H1 (cell line): ENCODE measurements around the gene L3MBTL3. TPM values are rescaled to one million over a fixed set of nuclear protein-coding genes. Genes with fewer than 3 reads are reported as not detected.

ENCODE experiments used
- CTCF ChIA-PET: fragments of 300-600 bp; sonication (Branson Sonifier 250); formaldehyde crosslinking; loops from one replicate; lab custom pipeline; 2021; ENCODE audit not compliant: partially characterized antibody; lab: Charles Lee
- POLR2A ChIA-PET: fragments of 300-600 bp; sonication (Branson Sonifier 250); formaldehyde crosslinking; loops from one replicate; lab custom pipeline; 2021; ENCODE audit warnings: inconsistent platforms; ENCODE audit not compliant: partially characterized antibody; lab: Charles Lee
- DNase-seq, 2 experiments: peaks; one replicate each; pipeline versions ENCODE4 v3.0.0 to v3.0.0-alpha.2; 2010 to 2022; ENCODE audit warnings: low spot score in 2 of 2, low read depth in 1 of 2, mixed read lengths in 1 of 2
- FAIRE-seq: peaks from 2 replicates; lab custom pipeline; 2011; peaks lifted over from hg19 to GRCh38; lab: Jason Lieb, UNC
- H2AFZ ChIP-seq: 2 replicates; pipeline ENCODE4 v1.8.1; 2012; ENCODE audit warnings: low read length, inconsistent platforms
- H2AK5ac ChIP-seq: 2 replicates; pipeline ENCODE4 v1.6.1; 2013; ENCODE audit warnings: low read depth, low read length
- H2BK120ac ChIP-seq: replicated peaks from 2 replicates; pipeline ENCODE3; 2013; ENCODE audit warnings: low read depth, low read length, inconsistent platforms
- H2BK12ac ChIP-seq: 2 replicates; pipeline ENCODE4 v1.6.1; 2013; ENCODE audit warnings: low read depth, low read length
- H2BK15ac ChIP-seq: 2 replicates; pipeline ENCODE4 v1.6.1; 2013; ENCODE audit warnings: low read length
- H2BK20ac ChIP-seq: 2 replicates; pipeline ENCODE4 v1.6.1; 2013; ENCODE audit warnings: low read length
- H2BK5ac ChIP-seq: 2 replicates; pipeline ENCODE4 v1.6.1; 2013; ENCODE audit warnings: low read depth, low read length
- H3K14ac ChIP-seq: 2 replicates; pipeline ENCODE4 v1.6.1; 2013; ENCODE audit warnings: inconsistent platforms; ENCODE audit not compliant: insufficient read length
- H3K18ac ChIP-seq: 2 replicates; pipeline ENCODE4 v1.6.1; 2013; ENCODE audit warnings: low read length; ENCODE audit errors: extremely low read depth
- H3K23ac ChIP-seq: 2 replicates; pipeline ENCODE4 v1.6.1; 2013; ENCODE audit warnings: inconsistent platforms; ENCODE audit not compliant: insufficient read length
- H3K23me2 ChIP-seq: 2 replicates; pipeline ENCODE4 v1.6.1; 2013; ENCODE audit warnings: low read depth, low read length
- H3K27ac ChIP-seq: 2 replicates; pipeline ENCODE4 v1.6.1; 2011; ENCODE audit warnings: low read depth, low read length, inconsistent platforms
- H3K27me3 ChIP-seq, 4 experiments: replicated peaks in 1 of 4; 1 replicate in 1 of 4; 2 replicates in 3 of 4; pipeline versions ENCODE4 v1.6.1 to v1.8.1; 2011 to 2013; ENCODE audit warnings: low read length in 3 of 4, mild to moderate bottlenecking in 3 of 4, inconsistent platforms in 2 of 4, mixed read lengths in 2 of 4, moderate library complexity in 1 of 4; ENCODE audit not compliant: control insufficient read depth in 3 of 4, insufficient read depth in 3 of 4; ENCODE audit errors: extremely low read depth in 1 of 4
- H3K36me3 ChIP-seq, 4 experiments: 2 replicates each; pipeline versions ENCODE4 v1.6.1 to v1.8.1; 2011 to 2013; ENCODE audit warnings: mild to moderate bottlenecking in 4 of 4, low read length in 3 of 4, moderate library complexity in 2 of 4, control low read depth in 1 of 4, inconsistent platforms in 1 of 4; ENCODE audit not compliant: insufficient read depth in 4 of 4, control insufficient read depth in 2 of 4
- H3K4ac ChIP-seq: replicated peaks from 2 replicates; pipeline ENCODE3; 2013; ENCODE audit warnings: low read length, low read depth, mixed read lengths, inconsistent platforms; ENCODE audit not compliant: insufficient read length
- H3K4me1 ChIP-seq, 4 experiments: replicated peaks in 1 of 4; 1 replicate in 1 of 4; 2 replicates in 3 of 4; pipeline versions ENCODE4 v1.6.1 to v1.8.1; 2011 to 2013; ENCODE audit warnings: low read length in 3 of 4, inconsistent platforms in 2 of 4, mixed read lengths in 1 of 4; ENCODE audit not compliant: insufficient read depth in 4 of 4, control insufficient read depth in 3 of 4
- H3K4me2 ChIP-seq, 2 experiments: 2 replicates each; pipeline versions ENCODE4 v1.6.1 to v1.8.1; 2011 to 2013; ENCODE audit warnings: low read depth in 2 of 2, low read length in 2 of 2, control low read depth in 1 of 2, inconsistent platforms in 1 of 2, mild to moderate bottlenecking in 1 of 2; ENCODE audit not compliant: insufficient read depth in 1 of 2
- H3K4me3 ChIP-seq, 4 experiments: fragments of 200-600, 300-600 bp in 1 of 4; sonication (generic), shearing (Covaris generic), sonication (Bioruptor Twin) in 1 of 4; 2 replicates each; pipeline versions ENCODE4 v1.5.1 to v1.8.1; 2011 to 2016; ENCODE audit warnings: low read length in 4 of 4, low read depth in 3 of 4, control low read depth in 2 of 4, inconsistent platforms in 2 of 4, mild to moderate bottlenecking in 2 of 4, mixed read lengths in 1 of 4, moderate library complexity in 1 of 4; ENCODE audit not compliant: insufficient read depth in 2 of 4; ENCODE audit errors: extremely low read depth in 1 of 4
- H3K56ac ChIP-seq: replicated peaks from 2 replicates; pipeline ENCODE3; 2013; ENCODE audit warnings: low read depth, mild to moderate bottlenecking, mixed read lengths, low read length, inconsistent platforms; ENCODE audit not compliant: insufficient read length
- H3K79me1 ChIP-seq: 2 replicates; pipeline ENCODE4 v1.6.1; 2013; ENCODE audit warnings: low read depth, low read length, control low read depth
- H3K79me2 ChIP-seq, 2 experiments: 2 replicates each; pipeline versions ENCODE4 v1.6.1 to v1.8.1; 2012 to 2013; ENCODE audit warnings: low read length in 2 of 2, mild to moderate bottlenecking in 2 of 2, inconsistent platforms in 1 of 2; ENCODE audit not compliant: insufficient read depth in 2 of 2, control insufficient read depth in 1 of 2
- H3K9ac ChIP-seq, 4 experiments: replicated peaks in 1 of 4; 1 replicate in 1 of 4; 2 replicates in 3 of 4; pipeline versions ENCODE4 v1.6.1 to v1.8.1; 2011 to 2013; ENCODE audit warnings: low read depth in 3 of 4, low read length in 3 of 4, control low read depth in 2 of 4, mild to moderate bottlenecking in 2 of 4, moderate library complexity in 2 of 4, inconsistent platforms in 1 of 4; ENCODE audit errors: extremely low read depth in 1 of 4
- H3K9me3 ChIP-seq, 2 experiments: 2 replicates each; pipeline versions ENCODE4 v1.6.1 to v1.8.1; 2012 to 2013; ENCODE audit warnings: mild to moderate bottlenecking in 2 of 2, moderate library complexity in 2 of 2, control low read depth in 1 of 2, inconsistent platforms in 1 of 2, low read depth in 1 of 2, low read length in 1 of 2, mixed read lengths in 1 of 2; ENCODE audit not compliant: insufficient read depth in 2 of 2
- H4K20me1 ChIP-seq, 2 experiments: replicated peaks in 1 of 2; 2 replicates each; pipeline versions ENCODE3 to v1.8.1; 2011 to 2013; ENCODE audit warnings: inconsistent platforms in 2 of 2, low read length in 2 of 2, mild to moderate bottlenecking in 1 of 2; ENCODE audit not compliant: insufficient read depth in 2 of 2, control insufficient read depth in 1 of 2
- H4K5ac ChIP-seq: 2 replicates; pipeline ENCODE4 v1.6.1; 2013; ENCODE audit warnings: low read length, low read depth, mixed read lengths, inconsistent platforms; ENCODE audit not compliant: insufficient read length
- H4K8ac ChIP-seq: 2 replicates; pipeline ENCODE4 v1.8.0; 2013; ENCODE audit warnings: mild to moderate bottlenecking, moderate library complexity, low read length, inconsistent platforms; ENCODE audit not compliant: insufficient read depth; ENCODE audit errors: extremely low read depth
- H4K91ac ChIP-seq: replicated peaks from 2 replicates; pipeline ENCODE3; 2013; ENCODE audit warnings: low read length, mixed read lengths, inconsistent platforms; ENCODE audit not compliant: insufficient read length
- TAF1 ChIP-seq: IDR thresholded peaks from 2 replicates; pipeline ENCODE4 v1.6.1; 2011; ENCODE audit warnings: mild to moderate bottlenecking, low read depth, low read length
- WGBS, 2 experiments: shearing (Covaris generic) in 1 of 2; methylation state at CpG; one replicate each; pipeline versions ENCODE4 v1.1.6 to v1.1.7; 2013 to 2015; ENCODE audit warnings: low lambda C conversion rate in 2 of 2, mixed read lengths in 2 of 2, inconsistent platforms in 1 of 2, low coverage in 1 of 2, missing lambda C conversion rate in 1 of 2; ENCODE audit not compliant: insufficient replicate concordance in 2 of 2, insufficient coverage in 1 of 2, insufficient read length in 1 of 2; ENCODE audit errors: extremely low coverage in 1 of 2, missing lambda C conversion rate in 1 of 2; 5-methylcytosine and 5-hydroxymethylcytosine counted together
- polyA plus RNA-seq, 7 experiments: library from polyadenylated mRNA; depleted of rRNA in 3 of 7; stranded (reverse) in 5 of 7; unstranded in 2 of 7; fragments of >200 nt in 5 of 7; fragments of 200-250 nt in 2 of 7; gene quantifications; 1 replicate in 5 of 7; 2 replicates in 1 of 7; 4 replicates in 1 of 7; pipeline versions ENCODE4 v1.2.1 to v1.2.3, GENCODE V29; 2011 to 2013; ENCODE audit warnings: missing spikeins in 2 of 7, mixed read lengths in 2 of 7
- total RNA-seq: library from RNA; stranded (reverse); fragmentation: NEBNext Ultra II Directional; extraction: Animal tissue kit (Norgen Biotek cat#: 25700); gene quantifications from 2 replicates; pipeline ENCODE4 v1.2.1, GENCODE V29; 2021

Gene L3MBTL3
- total and polyA plus RNA-seq, 2 of the 8 experiments (the other 6 are each of a cell fraction or from before 2014, with no cell fraction given) = 3.9 to 17.2 TPM

DNA sequence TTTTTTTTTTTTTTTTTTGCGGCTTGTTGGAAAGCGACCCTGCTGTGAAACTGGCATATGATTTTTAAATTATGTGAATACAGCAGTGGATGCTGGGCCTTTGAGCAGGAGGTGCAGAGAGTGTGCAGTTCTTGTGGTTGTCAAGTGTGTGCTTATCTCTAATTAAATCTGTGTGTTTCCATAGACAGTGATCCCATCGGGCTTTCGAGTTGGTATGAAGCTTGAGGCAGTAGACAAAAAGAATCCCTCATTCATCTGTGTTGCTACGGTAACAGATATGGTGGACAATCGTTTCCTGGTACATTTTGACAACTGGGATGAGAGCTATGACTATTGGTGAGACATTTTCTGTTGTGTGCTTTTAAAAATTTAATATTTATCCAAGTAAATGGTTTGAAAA is 52.4 kb downstream of the L3MBTL3 start:
- no peak overlapping the region for H2AFZ ChIP-seq
- H3K4me3 ChIP-seq = no peak overlapping the region
- H3K4me1 ChIP-seq = no peaks in the 10 kb centered on the region
- H3K18ac ChIP-seq = no peak overlapping the region
- H2BK120ac ChIP-seq = no peak overlapping the region
- DNase-seq = no peak
- H4K91ac ChIP-seq = no peak overlapping the region
- peaks cover 0 to 3% (median 0%) of the 10 kb centered on the region in 4 experiments; a peak in 1 of 8 replicates for H3K36me3 ChIP-seq
- no peak overlapping the region for H2BK5ac ChIP-seq
- H4K20me1 ChIP-seq = no peaks in the 10 kb centered on the region
- H3K23me2 ChIP-seq = no peaks in the 10 kb centered on the region
- no peaks in the 10 kb centered on the region for H3K9me3 ChIP-seq
- no peak overlapping the region for H3K4ac ChIP-seq
- H2AK5ac ChIP-seq = no peak overlapping the region
- H4K5ac ChIP-seq = no peak overlapping the region
- H3K56ac ChIP-seq = no peak overlapping the region
- no peak overlapping the region for H3K9ac ChIP-seq
- POLR2A ChIA-PET = no interaction called here
- H3K27ac ChIP-seq = no peak overlapping the region
- no peaks in the 10 kb centered on the region for H3K79me2 ChIP-seq
- no peak overlapping the region for H3K4me2 ChIP-seq
- no peak overlapping the region for H2BK12ac ChIP-seq
- no peak overlapping the region for H3K23ac ChIP-seq
- no peak for FAIRE-seq
- H4K8ac ChIP-seq = no peak overlapping the region
- no peak overlapping the region for H2BK20ac ChIP-seq
- no peak overlapping the region for H3K14ac ChIP-seq
- TF ChIP-seq TAF1 = no peak
- TF ChIP-seq, all 59 proteins: peak for 0
- CTCF ChIA-PET = interaction anchor here (0.7 kb wide), 1 partner anchor 33 kb away, joined by 3 read pairs; no protein-coding TSS in a partner anchor
- H3K79me1 ChIP-seq = no peaks in the 10 kb centered on the region
- no peak overlapping the region for H2BK15ac ChIP-seq
- 86% methylated on average over 5 of the region's 6 CpGs; no CpG with 5 or more reads in 1 of the 2 experiments for WGBS, 2 experiments
- no peaks in the 10 kb centered on the region for H3K27me3 ChIP-seq
